NB4 (cell line): ENCODE results near the gene CACNA2D3.

Source experiments
- POLR2A ChIP-seq: IDR thresholded peaks from 2 replicates; pipeline ENCODE4 v1.6.1; 2011; ENCODE audit warnings: mild to moderate bottlenecking; ENCODE audit not compliant: insufficient read length; ENCODE audit errors: extremely low read depth
- TF ChIP-seq, protein P1 (sequence below): IDR thresholded peaks from one replicate; pipeline ENCODE4 v1.5.1; 2012; ENCODE audit warnings: low read depth, low read length

GRCh38 chr3:55085231-55085630, 962.9 kb downstream of the CACNA2D3 start:
- no peak for TF ChIP-seq POLR2A
- TF ChIP-seq, protein P1, sequence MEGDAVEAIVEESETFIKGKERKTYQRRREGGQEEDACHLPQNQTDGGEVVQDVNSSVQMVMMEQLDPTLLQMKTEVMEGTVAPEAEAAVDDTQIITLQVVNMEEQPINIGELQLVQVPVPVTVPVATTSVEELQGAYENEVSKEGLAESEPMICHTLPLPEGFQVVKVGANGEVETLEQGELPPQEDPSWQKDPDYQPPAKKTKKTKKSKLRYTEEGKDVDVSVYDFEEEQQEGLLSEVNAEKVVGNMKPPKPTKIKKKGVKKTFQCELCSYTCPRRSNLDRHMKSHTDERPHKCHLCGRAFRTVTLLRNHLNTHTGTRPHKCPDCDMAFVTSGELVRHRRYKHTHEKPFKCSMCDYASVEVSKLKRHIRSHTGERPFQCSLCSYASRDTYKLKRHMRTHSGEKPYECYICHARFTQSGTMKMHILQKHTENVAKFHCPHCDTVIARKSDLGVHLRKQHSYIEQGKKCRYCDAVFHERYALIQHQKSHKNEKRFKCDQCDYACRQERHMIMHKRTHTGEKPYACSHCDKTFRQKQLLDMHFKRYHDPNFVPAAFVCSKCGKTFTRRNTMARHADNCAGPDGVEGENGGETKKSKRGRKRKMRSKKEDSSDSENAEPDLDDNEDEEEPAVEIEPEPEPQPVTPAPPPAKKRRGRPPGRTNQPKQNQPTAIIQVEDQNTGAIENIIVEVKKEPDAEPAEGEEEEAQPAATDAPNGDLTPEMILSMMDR = no peak
